GM18868 (cell line): ENCODE measurements around the gene BMPR1A.
"Not testable (repeated sequence)": the region's sequence is repeated elsewhere in the genome, so short reads cannot be mapped to it uniquely, and the experiment has no call there.

Experiments
- ATAC-seq: cut with Tn5 transposase; IDR thresholded peaks from one replicate; pipeline ENCODE4 v1.9.1; 2021; ENCODE audit warnings: mild to moderate bottlenecking, moderate library complexity; ENCODE audit not compliant: unreplicated experiment

BMPR1A gene

GRCh38 chr10:86936661-86937501 lies 180.5 kb downstream of the BMPR1A start:
- ATAC-seq: no peak

- no peak for ATAC-seq
These were observed 181.2 kb downstream of the BMPR1A start for GRCh38 chr10:86937502-86938154.

GRCh38 chr10:86938260-86938659 lies 181.8 kb downstream of the BMPR1A start:
- ATAC-seq: no peak

GRCh38 chr10:86940076-86940475 lies 183.7 kb downstream of the BMPR1A start:
- ATAC-seq: not testable (repeated sequence)

- ATAC-seq: no peak
These were observed 184.3 kb downstream of the BMPR1A start for GRCh38 chr10:86940677-86941076.

- ATAC-seq: no peak
These were observed 185.0 kb downstream of the BMPR1A start for GRCh38 chr10:86941426-86941825.

GRCh38 chr10:86941991-86942421 lies 185.6 kb downstream of the BMPR1A start:
- no peak for ATAC-seq

GRCh38 chr10:86942441-86943315 lies 186.3 kb downstream of the BMPR1A start:
- ATAC-seq: no peak

- no peak for ATAC-seq
These were observed 187.1 kb downstream of the BMPR1A start for GRCh38 chr10:86943316-86944030.

- no peak for ATAC-seq
These were observed 187.6 kb downstream of the BMPR1A start for GRCh38 chr10:86944031-86944419.

- ATAC-seq: no peak
These were observed 188.1 kb downstream of the BMPR1A start for GRCh38 chr10:86944471-86944870.

GRCh38 chr10:86944907-86945306 lies 188.5 kb downstream of the BMPR1A start:
- ATAC-seq: no peak

- ATAC-seq: no peak
These were observed 189.2 kb downstream of the BMPR1A start for GRCh38 chr10:86945361-86946212.

GRCh38 chr10:86946213-86947155 lies 190.1 kb downstream of the BMPR1A start:
- no peak for ATAC-seq

- not testable (repeated sequence) for ATAC-seq
These were observed 191.4 kb downstream of the BMPR1A start for GRCh38 chr10:86947806-86948205.

GRCh38 chr10:86950349-86950748 lies 193.9 kb downstream of the BMPR1A start:
- no peak for ATAC-seq

GRCh38 chr10:86951184-86951761 lies 194.9 kb downstream of the BMPR1A start:
- no peak for ATAC-seq

GRCh38 chr10:86952106-86952505 lies 195.7 kb downstream of the BMPR1A start:
- ATAC-seq: no peak
